HepG2 (cell line): ENCODE measurements around the gene DTNB. TPM values are rescaled to one million over a fixed set of nuclear protein-coding genes. Genes with fewer than 3 reads are reported as not detected.

Experiments used
- ATAC-seq: fragments of 200-7000 bp; cut with Tn5 transposase; 3 replicates; pipeline ENCODE4 v1.9.1; 2020; ENCODE audit warnings: mild to moderate bottlenecking, moderate library complexity
- BruUV-seq: library from RNA; stranded (reverse); fragments of 400-500 nt; replicated peaks from 2 replicates; lab custom pipeline; 2021; lab: Mats Ljungman, UMichigan
- CTCF ChIA-PET: fragments of 300-600 bp; formaldehyde crosslinking; extraction: SDS; loops from one replicate; lab custom pipeline; 2021; ENCODE audit warnings: low total read pairs, inconsistent platforms, low intra/inter-chr PET ratio; lab: Yijun Ruan, JAX
- POLR2A ChIA-PET: fragments of 350-600 bp; sonication (Branson Sonifier 250); formaldehyde crosslinking; loops from one replicate; lab custom pipeline; 2020; ENCODE audit warnings: antibody characterized with exemption, inconsistent platforms; lab: Yijun Ruan, JAX
- DNase-seq: peaks from one replicate; pipeline ENCODE4 v3.0.0-alpha.2; 2015; ENCODE audit warnings: low spot score
- FAIRE-seq: peaks from 3 replicates; lab custom pipeline; 2011; peaks lifted over from hg19 to GRCh38; lab: Jason Lieb, UNC
- H2AFZ ChIP-seq: one replicate; pipeline ENCODE4 v1.6.1; 2011; ENCODE audit warnings: low read length, inconsistent platforms
- H3K27ac ChIP-seq: fragments of 300-600 bp; 3 replicates; pipeline ENCODE4 v1.8.0; 2011; ENCODE audit warnings: mixed run types, mild to moderate bottlenecking, mixed read lengths, low read length, inconsistent platforms; ENCODE audit not compliant: insufficient read depth; ENCODE audit errors: extremely low read length
- H3K27me3 ChIP-seq, 2 experiments: fragments of 200-600 bp in 1 of 2; 2 replicates in 1 of 2; 3 replicates in 1 of 2; pipeline versions ENCODE4 v1.6.0 to v1.8.0; 2011; ENCODE audit warnings: low read length in 2 of 2, mild to moderate bottlenecking in 2 of 2, moderate library complexity in 2 of 2, inconsistent platforms in 1 of 2; ENCODE audit not compliant: insufficient read depth in 2 of 2, control insufficient read depth in 1 of 2
- H3K36me3 ChIP-seq, 2 experiments: fragments of 200-600 bp in 1 of 2; replicated peaks in 1 of 2; 2 replicates in 1 of 2; 3 replicates in 1 of 2; pipeline versions ENCODE4 v1.5.1 to v1.8.0; 2011; ENCODE audit warnings: low read length in 2 of 2, inconsistent platforms in 1 of 2; ENCODE audit not compliant: insufficient read depth in 2 of 2, control insufficient read depth in 1 of 2
- H3K4me1 ChIP-seq: 2 replicates; pipeline ENCODE4 v1.5.1; 2012; ENCODE audit warnings: low read length, inconsistent platforms; ENCODE audit not compliant: insufficient read depth
- H3K4me2 ChIP-seq: 2 replicates; pipeline ENCODE4 v1.6.0; 2011; ENCODE audit warnings: low read depth, low read length, inconsistent platforms
- H3K4me3 ChIP-seq, 3 experiments: fragments of 200-600 bp in 1 of 3; sonication (generic), shearing (Covaris generic) in 1 of 3; replicated peaks in 1 of 3; 2 replicates each; pipeline ENCODE4 v1.5.1; 2011 to 2016; ENCODE audit warnings: low read length in 3 of 3, inconsistent platforms in 2 of 3, low read depth in 2 of 3, mild to moderate bottlenecking in 2 of 3, control low read depth in 1 of 3, mixed read lengths in 1 of 3; ENCODE audit not compliant: insufficient read depth in 1 of 3
- H3K79me2 ChIP-seq: one replicate; pipeline ENCODE4 v1.6.1; 2011; ENCODE audit warnings: low read length, inconsistent platforms; ENCODE audit not compliant: insufficient read depth
- H3K9ac ChIP-seq: 2 replicates; pipeline ENCODE4 v1.6.0; 2011; ENCODE audit warnings: mild to moderate bottlenecking, low read depth, low read length, inconsistent platforms; ENCODE audit not compliant: insufficient read depth
- H3K9me3 ChIP-seq: 2 replicates; pipeline ENCODE4 v1.5.1; 2012; ENCODE audit warnings: mild to moderate bottlenecking, low read length
- H4K20me1 ChIP-seq: 2 replicates; pipeline ENCODE4 v1.6.0; 2011; ENCODE audit warnings: inconsistent platforms, mild to moderate bottlenecking, low read length, moderate library complexity; ENCODE audit not compliant: insufficient read depth
- TBX2 ChIP-seq: sonication (generic); formaldehyde crosslinking; IDR thresholded peaks from 2 replicates; pipeline ENCODE4 v1.5.0; 2020; ENCODE audit warnings: missing genetic modification reagents, mild to moderate bottlenecking, borderline replicate concordance
- WGBS: methylation state at CpG from one replicate; pipeline ENCODE4 v1.1.6; 2017; ENCODE audit warnings: low lambda C conversion rate; 5-methylcytosine and 5-hydroxymethylcytosine counted together
- in situ Hi-C: cut with HindIII; loops from 2 replicates; pipeline ENCODE4 v1.10.0; 2017; ENCODE audit warnings: low pct_unique_long_range_greater_than_20kb; ENCODE audit not compliant: extremely low pct_ligation_motif_present
- intact Hi-C: fragments of 100-400 bp; cut with micrococcal nuclease; formaldehyde crosslinking; loops from one replicate; pipeline ENCODE4 v1.10.0; 2022; ENCODE audit not compliant: unreplicated experiment
- polyA plus RNA-seq, 8 experiments: library from polyadenylated mRNA; depleted of rRNA in 3 of 8; stranded (reverse) in 7 of 8; unstranded in 1 of 8; fragments of >200 nt; fragmentation: Illumina TruSeq in 4 of 8; extraction: Trizol in 4 of 8; gene quantifications; 2 replicates each; pipeline versions ENCODE4 v1.2.1 to v1.2.3, GENCODE V29; 2011 to 2016; ENCODE audit warnings: low read depth in 4 of 8, missing spikeins in 1 of 8, mixed read lengths in 1 of 8; ENCODE audit not compliant: insufficient read depth in 1 of 8
- total RNA-seq, 5 experiments: library from RNA; depleted of rRNA; stranded (reverse); fragments of >200 nt; fragmentation: Illumina TruSeq; extraction: Trizol; gene quantifications; 2 replicates each; pipeline ENCODE4 v1.2.3, GENCODE V29; 2016; ENCODE audit warnings: low read depth in 1 of 5
- TF ChIP-seq, protein P1 (sequence below): sonication (generic); formaldehyde crosslinking; IDR thresholded peaks from 2 replicates; pipeline ENCODE4 v1.4.0; 2020; ENCODE audit warnings: missing genetic modification reagents, borderline replicate concordance

The DTNB gene
- total and polyA plus RNA-seq, 2 of the 13 experiments (the other 11 are each of a cell fraction or from before 2014, with no cell fraction given): 14.4 to 23.9 TPM

- no peak for FAIRE-seq
- WGBS: 92% methylated on average over 4 of the region's 4 CpGs
Observed at GRCh38 chr2:25528173-25528572, 145.2 kb downstream of the DTNB start.

More at GRCh38 chr2:25528173-25528572, 145.2 kb downstream of the DTNB start:
- ATAC-seq (no peak), DNase-seq (no peak)
- Histone ChIP-seq H2AFZ (no peak overlapping the region), H3K4me1 (no peaks in the 10 kb centered on the region), H3K4me2 (no peak overlapping the region), H3K9ac (no peak overlapping the region), H3K27me3 (no peaks in the 10 kb centered on the region), H3K9me3 (no peaks in the 10 kb centered on the region), H3K27ac (no peak overlapping the region), H3K36me3 (no peaks in the 10 kb centered on the region), H3K4me3 (no peak overlapping the region), H3K79me2 (no peaks in the 10 kb centered on the region), H4K20me1 (no peaks in the 10 kb centered on the region)
- in situ Hi-C loops (no loop called here), intact Hi-C loops (no loop called here)
- TF ChIP-seq, protein P1, sequence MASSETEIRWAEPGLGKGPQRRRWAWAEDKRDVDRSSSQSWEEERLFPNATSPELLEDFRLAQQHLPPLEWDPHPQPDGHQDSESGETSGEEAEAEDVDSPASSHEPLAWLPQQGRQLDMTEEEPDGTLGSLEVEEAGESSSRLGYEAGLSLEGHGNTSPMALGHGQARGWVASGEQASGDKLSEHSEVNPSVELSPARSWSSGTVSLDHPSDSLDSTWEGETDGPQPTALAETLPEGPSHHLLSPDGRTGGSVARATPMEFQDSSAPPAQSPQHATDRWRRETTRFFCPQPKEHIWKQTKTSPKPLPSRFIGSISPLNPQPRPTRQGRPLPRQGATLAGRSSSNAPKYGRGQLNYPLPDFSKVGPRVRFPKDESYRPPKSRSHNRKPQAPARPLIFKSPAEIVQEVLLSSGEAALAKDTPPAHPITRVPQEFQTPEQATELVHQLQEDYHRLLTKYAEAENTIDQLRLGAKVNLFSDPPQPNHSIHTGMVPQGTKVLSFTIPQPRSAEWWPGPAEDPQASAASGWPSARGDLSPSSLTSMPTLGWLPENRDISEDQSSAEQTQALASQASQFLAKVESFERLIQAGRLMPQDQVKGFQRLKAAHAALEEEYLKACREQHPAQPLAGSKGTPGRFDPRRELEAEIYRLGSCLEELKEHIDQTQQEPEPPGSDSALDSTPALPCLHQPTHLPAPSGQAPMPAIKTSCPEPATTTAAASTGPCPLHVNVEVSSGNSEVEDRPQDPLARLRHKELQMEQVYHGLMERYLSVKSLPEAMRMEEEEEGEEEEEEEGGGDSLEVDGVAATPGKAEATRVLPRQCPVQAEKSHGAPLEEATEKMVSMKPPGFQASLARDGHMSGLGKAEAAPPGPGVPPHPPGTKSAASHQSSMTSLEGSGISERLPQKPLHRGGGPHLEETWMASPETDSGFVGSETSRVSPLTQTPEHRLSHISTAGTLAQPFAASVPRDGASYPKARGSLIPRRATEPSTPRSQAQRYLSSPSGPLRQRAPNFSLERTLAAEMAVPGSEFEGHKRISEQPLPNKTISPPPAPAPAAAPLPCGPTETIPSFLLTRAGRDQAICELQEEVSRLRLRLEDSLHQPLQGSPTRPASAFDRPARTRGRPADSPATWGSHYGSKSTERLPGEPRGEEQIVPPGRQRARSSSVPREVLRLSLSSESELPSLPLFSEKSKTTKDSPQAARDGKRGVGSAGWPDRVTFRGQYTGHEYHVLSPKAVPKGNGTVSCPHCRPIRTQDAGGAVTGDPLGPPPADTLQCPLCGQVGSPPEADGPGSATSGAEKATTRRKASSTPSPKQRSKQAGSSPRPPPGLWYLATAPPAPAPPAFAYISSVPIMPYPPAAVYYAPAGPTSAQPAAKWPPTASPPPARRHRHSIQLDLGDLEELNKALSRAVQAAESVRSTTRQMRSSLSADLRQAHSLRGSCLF (CRISPR knock-in tag): no peak
- no peak for TF ChIP-seq TBX2
- POLR2A ChIA-PET: no interaction called here
- BruUV-seq: no TSS peak
- CTCF ChIA-PET: no interaction called here
